ENCODE measurements around the gene ANKRD33.

ANKRD33 gene

DNA sequence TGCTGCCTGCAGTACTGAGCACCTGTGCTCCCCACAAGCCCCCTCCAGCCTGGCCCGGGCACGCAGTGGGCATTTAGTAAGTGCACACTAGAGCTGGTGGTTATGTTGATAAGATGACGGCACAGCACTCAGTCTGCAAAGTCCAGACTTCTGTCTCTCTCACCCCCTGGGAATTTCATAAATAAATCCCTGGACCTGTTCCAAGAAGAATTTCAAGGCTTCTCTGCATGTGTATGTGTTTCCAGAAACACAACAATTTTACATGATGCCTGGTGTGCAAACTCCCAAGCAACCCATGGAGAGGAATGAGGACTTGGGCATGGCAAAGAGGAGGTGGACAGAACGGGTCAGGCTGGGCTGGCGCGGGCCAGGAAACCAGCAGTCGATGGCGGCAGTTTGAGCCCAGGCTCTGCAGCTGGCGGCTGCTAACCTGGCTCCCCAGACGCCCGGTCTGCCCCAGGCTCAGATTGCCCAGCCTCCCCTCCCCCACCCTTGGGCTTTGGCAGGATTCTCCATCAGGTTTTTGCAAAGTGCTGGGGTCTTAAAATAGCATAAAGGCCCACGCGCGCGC, 53.2 kb downstream of the ANKRD33 start:
- H3K4me1 ChIP-seq: peaks cover 19% of the 10 kb centered on the region
- H3K4me3 ChIP-seq (ENCODE audit: low read depth, low read length): no peak overlapping the region
- H3K9ac ChIP-seq: no peak overlapping the region
- TF ChIP-seq, protein P1, sequence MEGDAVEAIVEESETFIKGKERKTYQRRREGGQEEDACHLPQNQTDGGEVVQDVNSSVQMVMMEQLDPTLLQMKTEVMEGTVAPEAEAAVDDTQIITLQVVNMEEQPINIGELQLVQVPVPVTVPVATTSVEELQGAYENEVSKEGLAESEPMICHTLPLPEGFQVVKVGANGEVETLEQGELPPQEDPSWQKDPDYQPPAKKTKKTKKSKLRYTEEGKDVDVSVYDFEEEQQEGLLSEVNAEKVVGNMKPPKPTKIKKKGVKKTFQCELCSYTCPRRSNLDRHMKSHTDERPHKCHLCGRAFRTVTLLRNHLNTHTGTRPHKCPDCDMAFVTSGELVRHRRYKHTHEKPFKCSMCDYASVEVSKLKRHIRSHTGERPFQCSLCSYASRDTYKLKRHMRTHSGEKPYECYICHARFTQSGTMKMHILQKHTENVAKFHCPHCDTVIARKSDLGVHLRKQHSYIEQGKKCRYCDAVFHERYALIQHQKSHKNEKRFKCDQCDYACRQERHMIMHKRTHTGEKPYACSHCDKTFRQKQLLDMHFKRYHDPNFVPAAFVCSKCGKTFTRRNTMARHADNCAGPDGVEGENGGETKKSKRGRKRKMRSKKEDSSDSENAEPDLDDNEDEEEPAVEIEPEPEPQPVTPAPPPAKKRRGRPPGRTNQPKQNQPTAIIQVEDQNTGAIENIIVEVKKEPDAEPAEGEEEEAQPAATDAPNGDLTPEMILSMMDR (IDR thresholded peaks at IDR 0.05): no peak
- H3K9me3 ChIP-seq (ENCODE audit: control insufficient read depth, low read length): no peaks in the 10 kb centered on the region
- no peaks in the 10 kb centered on the region for H3K79me2 ChIP-seq
- no peak overlapping the region for H2AFZ ChIP-seq
- H3K27ac ChIP-seq: no peak overlapping the region
- H3K4me2 ChIP-seq (ENCODE audit: low read length): no peak overlapping the region
- H3K27me3 ChIP-seq (ENCODE audit: control insufficient read depth, insufficient read depth, low read length): no peaks in the 10 kb centered on the region
- no peaks in the 10 kb centered on the region for H3K36me3 ChIP-seq (ENCODE audit: control insufficient read depth, insufficient read depth, low read length)
